Measurements from ENCODE around the gene CFD.
"Not testable (repeated sequence)": the region's sequence is repeated elsewhere in the genome, so short reads cannot be mapped to it uniquely, and the experiment has no call there.

The CFD gene

GRCh38 chr19:852136-853013 lies 7.1 kb upstream of the CFD start, which contains the start of gene ELANE:
Gene ELANE, plus strand, starts transcription at chr19:852303. Its CDS starts 26 bp downstream, at chr19:852329.
- DNase-seq (ENCODE audit: low spot score): no peak

- no peak for DNase-seq (ENCODE audit: low spot score)
These were observed 6.4 kb upstream of the CFD start for GRCh38 chr19:853014-853585.

- not testable (repeated sequence) for DNase-seq (ENCODE audit: low spot score)
These were observed 5.7 kb upstream of the CFD start for GRCh38 chr19:853614-854220.

- DNase-seq (ENCODE audit: low spot score): no peak
These were observed 4.9 kb upstream of the CFD start for GRCh38 chr19:854549-854948.

- DNase-seq (ENCODE audit: low spot score): no peak
These were observed 4.3 kb upstream of the CFD start for GRCh38 chr19:855142-855541.

- no peak for DNase-seq (ENCODE audit: low spot score)
These were observed 3.8 kb upstream of the CFD start for GRCh38 chr19:855566-856120.

- DNase-seq (ENCODE audit: low spot score): no peak
These were observed 1.2 kb upstream of the CFD start for GRCh38 chr19:858284-858683.

GRCh38 chr19:861141-861755 lies 1.8 kb downstream of the CFD start:
- no peak for DNase-seq (ENCODE audit: low spot score)

- no peak for DNase-seq (ENCODE audit: low spot score)
These were observed 2.5 kb downstream of the CFD start for GRCh38 chr19:861756-862580.

GRCh38 chr19:862581-863314 lies 3.3 kb downstream of the CFD start:
- peak; percentile 35 for DNase-seq (ENCODE audit: low spot score)

- DNase-seq (ENCODE audit: low spot score): no peak
These were observed 3.8 kb downstream of the CFD start for GRCh38 chr19:863315-863620.

- no peak for DNase-seq (ENCODE audit: low spot score)
These were observed 7.4 kb downstream of the CFD start for GRCh38 chr19:866769-867300.

- DNase-seq (ENCODE audit: low spot score): no peak
These were observed 7.9 kb downstream of the CFD start for GRCh38 chr19:867301-867793.

GRCh38 chr19:867855-868457 lies 8.5 kb downstream of the CFD start:
- no peak for DNase-seq (ENCODE audit: low spot score)

- DNase-seq (ENCODE audit: low spot score): no peak
These were observed 9.2 kb downstream of the CFD start for GRCh38 chr19:868458-869244.

- no peak for DNase-seq (ENCODE audit: low spot score)
These were observed 10.0 kb downstream of the CFD start for GRCh38 chr19:869245-870177.

GRCh38 chr19:870314-870713 lies 10.8 kb downstream of the CFD start:
- DNase-seq (ENCODE audit: low spot score): no peak

GRCh38 chr19:870963-871401 lies 11.5 kb downstream of the CFD start:
- DNase-seq (ENCODE audit: low spot score): peak; percentile 72

Measured in Ammon's horn (tissue), 1 donor.